SH-SY5Y (cell line): ENCODE measurements around the gene KLK3.

ENCODE experiments used
- GATA2 ChIP-seq: IDR thresholded peaks from 2 replicates; pipeline ENCODE4 v1.6.1; 2011; ENCODE audit warnings: mild to moderate bottlenecking, low read depth, low read length
- GATA3 ChIP-seq: IDR thresholded peaks from 2 replicates; pipeline ENCODE4 v1.6.1; 2011; ENCODE audit warnings: low read depth, mild to moderate bottlenecking, low read length, moderate library complexity

- TF ChIP-seq GATA2 (no peak), GATA3 (no peak)
These were observed 5.1 kb downstream of the KLK3 start for GRCh38 chr19:50859849-50860248.
